Activated CD4-positive, CD25-positive, alpha-beta regulatory T cell treated with anti-CD3 and anti-CD28 coated beads, Interleukin-2, amount 50 U/mL, for 16 hours (primary cell): ENCODE measurements around the gene CD200R1.
"Not testable (repeated sequence)": the region's sequence is repeated elsewhere in the genome, so short reads cannot be mapped to it uniquely, and the experiment has no call there.

Experiments used
- DNase-seq: peaks from one replicate; pipeline ENCODE4 v3.0.0-alpha.2; 2020; ENCODE audit warnings: low read depth, low spot score

CD200R1 gene

GRCh38 chr3:112976001-112976400 is 1.1 kb upstream of the CD200R1 start:
- DNase-seq = no peak

GRCh38 chr3:112974178-112974517 is 755 bp downstream of the CD200R1 start:
- no peak for DNase-seq

- no peak for DNase-seq
These were observed 1.4 kb downstream of the CD200R1 start for GRCh38 chr3:112973325-112974177.

- DNase-seq = no peak
These were observed 2.7 kb downstream of the CD200R1 start for GRCh38 chr3:112972158-112972557.

- no peak for DNase-seq
These were observed 7.1 kb downstream of the CD200R1 start for GRCh38 chr3:112967828-112968227.

- DNase-seq = no peak
These were observed 7.5 kb downstream of the CD200R1 start for GRCh38 chr3:112967425-112967824.

GRCh38 chr3:112966633-112967032 is 8.3 kb downstream of the CD200R1 start:
- no peak for DNase-seq

GRCh38 chr3:112965656-112966055 is 9.2 kb downstream of the CD200R1 start:
- no peak for DNase-seq

GRCh38 chr3:112963683-112964082 is 11.2 kb downstream of the CD200R1 start:
- no peak for DNase-seq

GRCh38 chr3:112958811-112959560 is 15.9 kb downstream of the CD200R1 start:
- no peak for DNase-seq

GRCh38 chr3:112956351-112956750 is 18.6 kb downstream of the CD200R1 start:
- no peak for DNase-seq

- DNase-seq = no peak
These were observed 26.5 kb downstream of the CD200R1 start for GRCh38 chr3:112948346-112948838.

GRCh38 chr3:112931736-112932521 is 43.0 kb downstream of the CD200R1 start:
- DNase-seq = no peak

- DNase-seq = no peak
These were observed 44.1 kb downstream of the CD200R1 start for GRCh38 chr3:112930771-112931170.

GRCh38 chr3:112925969-112926368 is 48.9 kb downstream of the CD200R1 start:
- no peak for DNase-seq

GRCh38 chr3:112925560-112925959 is 49.3 kb downstream of the CD200R1 start:
- no peak for DNase-seq

GRCh38 chr3:112919541-112919940 is 55.4 kb downstream of the CD200R1 start:
- not testable (repeated sequence) for DNase-seq

GRCh38 chr3:112908252-112908651 is 66.7 kb downstream of the CD200R1 start:
- no peak for DNase-seq

GRCh38 chr3:112904786-112905185 is 70.1 kb downstream of the CD200R1 start:
- no peak for DNase-seq

- DNase-seq = no peak
These were observed 74.8 kb downstream of the CD200R1 start for GRCh38 chr3:112900113-112900512.

GRCh38 chr3:112897791-112898190 is 77.1 kb downstream of the CD200R1 start:
- no peak for DNase-seq

GRCh38 chr3:112894258-112894657 is 80.6 kb downstream of the CD200R1 start:
- no peak for DNase-seq
